Measurements from ENCODE around the gene MAMLD1.

MAMLD1 gene

DNA sequence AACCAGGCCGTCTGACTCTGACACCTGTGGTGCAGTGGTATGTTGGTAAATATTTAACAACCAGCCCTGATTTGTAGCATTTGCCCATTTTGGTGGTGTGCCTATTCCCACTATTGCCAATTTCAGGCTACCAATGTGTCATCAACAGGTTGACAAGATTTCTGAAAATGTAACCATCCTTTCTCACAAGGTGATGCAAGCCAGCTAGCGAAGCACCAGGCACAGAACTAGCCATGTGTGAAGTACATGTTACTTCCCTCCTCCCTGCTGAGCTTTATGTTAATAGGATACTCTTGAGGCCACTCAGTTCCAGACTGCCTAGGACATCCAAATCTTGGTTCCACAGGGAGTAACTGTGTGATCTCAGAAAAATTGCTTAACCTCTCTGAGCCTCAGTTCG lies 7.2 kb upstream of the MAMLD1 start:
- DNase-seq, result no peak

DNA sequence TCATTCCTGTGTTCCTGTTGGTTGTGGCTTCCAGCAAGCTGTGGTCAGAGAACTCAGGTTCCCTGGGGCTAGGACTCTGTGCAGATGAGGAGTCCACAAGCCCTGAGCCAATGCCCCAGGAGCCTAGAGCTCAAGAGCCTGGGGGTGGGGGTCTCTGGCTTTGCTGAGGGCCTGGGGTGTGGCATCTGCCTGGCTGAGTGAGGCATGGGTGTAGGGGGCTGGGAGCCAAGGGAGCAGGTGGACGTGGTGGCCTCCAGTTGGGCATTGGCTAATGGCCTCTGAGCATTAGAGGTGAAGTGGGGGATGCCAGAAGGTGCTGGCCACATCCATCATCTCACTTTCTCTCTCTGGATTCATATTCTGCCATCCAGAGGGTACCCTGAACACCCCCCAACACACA lies 5.3 kb upstream of the MAMLD1 start:
- DNase-seq, result no peak

DNA sequence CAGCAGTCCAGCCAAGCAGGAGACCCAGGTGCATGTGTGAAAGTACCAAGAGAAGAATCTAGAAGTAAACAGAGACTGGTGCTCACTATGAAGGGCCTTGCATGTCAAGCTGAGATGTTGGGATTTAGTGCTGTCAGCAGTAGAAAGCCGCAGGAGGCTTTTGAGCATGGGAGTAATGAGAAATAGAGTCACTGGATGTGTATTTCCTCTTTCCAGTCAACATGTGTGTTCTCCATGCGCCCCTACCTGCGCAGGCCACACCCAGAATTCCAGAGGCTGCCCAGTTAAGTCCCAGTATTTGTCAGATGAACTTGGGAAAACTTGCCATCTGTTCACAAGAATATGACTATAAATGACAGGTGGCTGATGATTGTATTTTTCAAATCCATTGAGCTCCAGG lies 4.5 kb upstream of the MAMLD1 start:
- no peak for DNase-seq

DNA sequence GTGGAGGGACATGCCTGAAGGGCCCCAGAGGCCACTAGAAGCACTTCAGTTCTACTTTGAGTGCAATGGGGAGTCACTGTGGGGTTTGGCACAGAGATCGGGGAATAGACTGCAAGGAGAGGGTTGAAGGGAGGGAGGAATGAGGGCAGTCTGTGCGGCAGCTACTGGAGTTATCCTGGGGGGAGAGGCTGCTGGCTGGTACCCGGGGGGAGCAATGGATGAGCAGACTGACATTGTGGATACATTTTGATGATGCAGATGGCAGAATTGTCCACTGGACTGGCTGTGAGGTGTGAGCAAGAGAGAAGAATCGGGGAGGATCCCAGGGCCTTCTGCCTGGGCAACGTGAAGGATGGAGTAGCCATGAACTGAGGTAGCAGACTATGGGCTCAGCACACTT lies 2.8 kb upstream of the MAMLD1 start:
- DNase-seq, result no peak

DNA sequence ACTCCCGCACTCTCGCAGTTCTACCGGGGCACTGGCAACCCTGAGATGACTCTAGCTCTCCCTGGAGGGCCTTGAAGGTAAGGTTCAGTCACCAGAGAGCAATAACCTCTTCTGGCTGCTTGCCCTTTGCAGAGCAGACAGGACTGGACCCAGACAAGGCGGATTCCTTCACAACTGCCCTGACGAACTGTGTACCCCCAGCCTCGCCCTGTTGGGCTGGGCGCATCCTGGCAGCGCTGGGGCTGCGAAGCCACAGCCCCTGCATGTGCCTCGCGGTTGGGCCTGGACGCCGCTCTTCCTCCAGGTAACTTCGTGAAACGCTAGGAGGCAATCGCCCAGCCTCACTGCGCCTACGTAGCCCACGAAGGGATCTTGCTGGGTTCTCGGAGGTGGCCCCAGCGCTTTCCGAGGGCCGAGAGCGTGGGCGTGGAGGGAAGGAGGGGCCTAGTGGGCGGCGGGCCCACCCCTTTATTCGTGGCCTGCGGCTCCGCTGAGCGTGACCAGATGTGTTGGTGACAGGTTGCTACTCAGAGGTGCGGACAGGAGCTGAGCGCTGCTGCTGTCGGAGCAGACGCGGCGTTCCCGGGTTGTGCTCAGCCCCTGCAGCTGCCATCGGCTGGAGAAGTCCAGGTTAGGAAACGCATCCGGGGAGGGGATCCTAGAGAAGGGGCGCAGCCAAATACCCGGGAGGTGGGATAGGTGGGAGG lies 1.9 kb upstream of the MAMLD1 start:
- no peak for DNase-seq

DNA sequence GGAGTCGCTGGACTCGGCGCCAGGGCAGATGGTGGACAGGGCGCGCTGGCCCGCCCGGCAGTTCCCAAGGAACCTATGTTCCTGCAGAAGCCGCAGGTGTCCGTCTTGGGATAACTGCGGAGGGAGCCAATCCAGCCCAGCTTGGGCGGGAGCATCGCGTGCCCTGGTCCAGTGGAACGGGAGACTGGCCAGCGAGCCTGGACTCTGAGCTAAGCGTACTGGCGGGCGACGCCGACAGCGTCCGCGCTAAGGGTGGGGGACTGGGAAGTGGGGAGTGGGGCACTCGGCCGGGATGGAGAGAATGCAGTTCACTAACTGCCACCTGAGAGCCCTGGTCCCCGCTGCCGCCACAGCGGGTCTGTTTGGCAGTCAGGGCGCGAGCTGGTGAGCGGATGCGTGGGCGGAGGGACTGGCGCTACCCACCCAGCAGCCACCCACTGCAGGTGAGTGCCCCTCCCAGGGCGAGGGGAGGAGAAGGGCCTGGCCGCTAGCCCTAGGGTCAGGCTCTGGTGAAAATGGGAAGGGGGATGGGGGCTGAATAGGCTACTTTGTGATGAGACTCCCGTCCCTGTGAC lies 1.3 kb upstream of the MAMLD1 start:
- no peak for DNase-seq

DNA sequence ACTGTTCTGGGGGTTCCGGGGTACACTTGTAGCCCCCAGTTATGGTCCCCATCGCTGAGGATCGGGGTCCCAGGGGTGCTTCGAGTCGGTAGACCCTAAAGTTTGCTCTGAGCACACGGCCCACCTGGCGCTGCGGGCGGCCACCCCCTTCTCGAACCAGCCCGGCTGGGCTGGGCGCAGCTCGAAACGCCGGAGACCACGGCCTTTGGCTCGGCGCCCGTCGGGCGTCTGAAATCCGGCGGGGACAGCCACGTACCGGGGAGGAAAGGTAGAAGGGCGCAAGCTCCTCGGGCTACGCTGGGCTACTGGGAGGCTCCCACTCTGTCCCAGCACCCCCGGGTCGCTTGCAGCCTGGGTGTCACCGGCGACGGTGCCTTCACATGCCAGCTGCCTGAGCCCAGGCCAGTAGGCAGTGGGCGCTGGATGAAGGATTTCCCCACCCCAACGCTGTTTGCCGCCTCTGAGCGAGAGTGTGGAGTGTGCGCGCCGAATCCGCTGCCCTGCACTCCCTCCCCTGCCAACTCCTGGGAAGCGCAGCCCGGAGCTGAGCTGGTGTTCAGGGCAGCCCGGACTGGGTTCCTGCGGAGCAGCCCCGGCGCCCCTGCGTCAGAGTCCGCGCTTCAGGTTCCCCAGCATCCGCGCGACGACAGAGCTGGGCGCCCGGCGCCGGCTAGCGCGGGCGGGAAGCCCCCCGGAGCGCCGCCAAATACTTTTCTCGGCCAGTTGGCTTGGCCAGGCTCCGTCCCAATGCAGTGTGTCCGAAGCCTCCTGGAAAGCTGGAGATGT lies 637 bp downstream of the MAMLD1 start:
- DNase-seq, result no peak

DNA sequence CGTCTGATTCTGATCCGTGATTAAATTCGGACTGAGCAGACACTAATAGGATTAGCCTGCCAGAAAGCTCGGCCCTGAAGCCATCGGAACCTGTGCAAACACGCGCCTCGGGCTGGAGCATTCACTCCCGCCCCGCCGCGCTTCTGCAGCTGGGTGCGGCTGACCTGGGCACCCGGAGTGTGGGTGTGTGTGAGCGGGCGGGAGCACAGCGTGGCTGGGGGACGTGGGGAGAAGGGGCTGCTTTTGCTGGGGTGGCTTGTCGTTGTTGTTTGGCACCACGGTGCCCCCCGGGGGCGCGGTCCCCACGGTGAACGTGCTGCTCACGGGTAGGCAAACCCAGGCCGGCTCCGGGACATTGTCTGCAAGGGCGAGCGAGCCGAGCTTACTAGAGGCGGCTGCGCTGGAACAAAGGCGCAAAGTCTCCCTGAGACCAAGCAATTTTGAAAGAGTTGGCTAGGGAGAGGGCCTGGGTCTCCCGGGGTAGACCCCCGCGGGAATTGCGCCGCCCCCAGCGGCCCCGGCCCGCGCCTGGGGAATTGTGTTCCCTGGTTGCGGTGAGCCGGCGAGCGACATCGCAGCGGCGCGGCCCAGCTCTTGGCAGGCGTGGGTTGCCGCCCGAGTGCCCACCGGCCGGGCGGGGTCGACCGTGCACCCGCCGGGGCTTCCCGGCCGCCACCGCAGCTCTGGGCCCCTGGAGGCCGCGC lies 1.4 kb downstream of the MAMLD1 start:
- no peak for DNase-seq

DNA sequence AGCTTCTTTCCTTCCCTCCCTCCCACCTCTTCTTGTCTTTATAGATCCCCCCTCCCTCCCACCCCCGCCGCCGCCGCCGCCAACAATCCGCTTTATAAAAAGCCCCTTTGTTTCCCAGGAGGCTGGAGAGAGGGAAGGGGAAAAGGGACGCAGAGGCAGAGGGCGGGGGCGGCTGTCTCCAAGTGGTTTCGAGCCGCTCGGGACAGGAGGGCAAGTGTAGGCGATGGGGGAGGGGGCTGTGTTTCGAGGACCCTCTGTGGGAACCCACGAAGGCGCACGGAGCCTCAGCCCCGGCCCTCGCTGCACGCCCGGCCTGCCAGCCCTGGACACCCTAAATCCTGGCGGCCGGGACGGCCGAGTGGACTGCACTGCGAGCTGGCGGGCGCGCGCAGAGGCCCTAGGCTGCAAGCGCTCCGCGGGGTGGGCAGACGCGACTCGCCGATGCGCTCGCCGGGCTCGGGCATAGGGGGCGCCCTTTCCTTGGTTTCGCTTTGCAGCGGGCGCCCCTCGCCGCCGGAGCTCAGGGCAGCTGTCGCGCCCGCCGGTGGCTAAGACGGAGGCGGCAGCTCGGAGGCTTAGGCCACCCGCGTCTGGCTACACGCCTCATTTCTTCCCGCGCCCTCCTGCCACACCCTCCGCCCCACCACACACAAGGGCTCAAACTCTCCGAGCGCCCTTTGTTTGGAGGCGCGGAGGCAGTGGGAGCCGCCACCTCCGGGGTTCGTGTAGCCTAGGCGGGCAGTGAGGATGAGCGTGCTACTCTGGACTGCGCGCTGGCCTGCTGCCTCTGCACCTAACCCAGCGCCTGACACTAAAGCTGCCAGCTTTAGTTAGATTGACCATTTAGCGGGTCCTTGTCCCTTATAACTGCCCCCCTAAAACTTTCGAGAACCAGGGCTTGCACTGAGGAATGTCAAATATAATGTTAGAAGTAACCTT lies 2.2 kb downstream of the MAMLD1 start:
- DNase-seq, result peak; percentile 20

DNA sequence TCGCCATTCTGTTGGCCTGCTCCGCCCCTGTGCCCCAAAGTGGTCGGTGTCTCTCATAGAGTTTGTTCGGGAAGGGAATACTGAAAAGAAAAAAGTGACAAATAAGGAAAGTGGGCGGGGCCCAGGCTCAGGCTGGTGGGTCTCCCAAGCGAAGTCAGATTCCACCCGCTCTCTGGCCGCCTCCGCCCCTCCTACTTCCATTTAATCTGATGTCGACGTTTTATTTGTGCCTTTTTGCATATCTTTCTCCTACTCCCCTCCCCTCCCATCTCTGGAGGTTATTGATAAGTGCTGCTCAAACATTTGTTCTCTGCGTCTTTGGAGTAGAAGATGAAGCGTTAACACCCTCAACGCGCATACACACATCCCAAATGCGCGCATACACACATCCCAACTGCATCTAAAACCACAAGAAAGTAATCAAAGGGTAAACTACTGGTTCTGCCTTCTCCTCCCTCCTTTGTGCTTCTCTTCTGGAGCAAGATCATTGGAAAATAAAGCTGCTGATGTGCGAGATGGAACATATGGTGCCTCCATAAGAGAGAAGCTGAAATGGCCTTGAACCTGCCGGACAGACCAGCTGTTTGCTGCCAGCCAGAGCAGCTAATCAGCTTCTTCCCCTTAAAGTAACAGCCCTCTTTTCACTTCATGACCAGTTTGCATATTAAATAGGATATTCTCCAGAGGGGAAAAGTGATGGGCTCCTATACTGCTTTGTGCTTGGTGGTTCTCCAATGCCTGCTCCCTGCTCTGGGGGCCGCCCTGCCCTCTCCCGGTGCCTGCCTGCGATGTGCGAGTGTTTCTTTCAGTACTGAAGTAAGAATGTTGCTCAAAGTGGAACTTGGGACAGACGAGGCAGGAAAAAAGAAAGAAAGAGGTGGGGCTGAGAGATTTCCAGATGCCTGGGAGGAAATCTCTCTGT lies 3.1 kb downstream of the MAMLD1 start:
- DNase-seq, result peak; percentile 93

DNA sequence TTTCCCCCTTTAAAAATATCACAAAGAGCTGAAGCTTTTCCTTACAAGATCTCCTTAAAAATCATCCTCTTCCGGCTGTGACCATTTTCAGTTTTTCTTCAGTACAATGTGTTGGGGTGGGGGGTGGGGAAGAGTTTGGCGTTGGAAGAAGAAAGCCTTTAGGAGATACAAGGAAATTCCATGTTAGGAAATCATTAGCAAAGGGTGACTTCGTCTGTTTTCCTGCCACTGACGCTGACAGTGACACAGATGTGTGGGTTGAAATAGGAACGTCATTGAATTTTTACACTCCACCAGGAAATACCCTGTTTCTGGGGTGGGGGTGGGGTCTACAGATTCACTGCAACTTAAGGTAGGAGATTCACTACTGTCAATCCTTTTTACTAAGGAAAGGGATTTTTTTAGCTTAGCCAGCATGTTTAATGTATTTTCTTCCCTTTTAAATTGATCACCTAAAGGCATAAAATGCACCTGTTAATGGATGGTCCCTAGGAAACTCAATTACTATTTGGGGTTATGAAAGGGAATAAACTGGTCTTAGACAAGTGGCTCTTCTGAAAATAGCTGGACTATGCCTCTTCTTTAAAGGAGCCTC lies 3.9 kb downstream of the MAMLD1 start:
- no peak for DNase-seq

DNA sequence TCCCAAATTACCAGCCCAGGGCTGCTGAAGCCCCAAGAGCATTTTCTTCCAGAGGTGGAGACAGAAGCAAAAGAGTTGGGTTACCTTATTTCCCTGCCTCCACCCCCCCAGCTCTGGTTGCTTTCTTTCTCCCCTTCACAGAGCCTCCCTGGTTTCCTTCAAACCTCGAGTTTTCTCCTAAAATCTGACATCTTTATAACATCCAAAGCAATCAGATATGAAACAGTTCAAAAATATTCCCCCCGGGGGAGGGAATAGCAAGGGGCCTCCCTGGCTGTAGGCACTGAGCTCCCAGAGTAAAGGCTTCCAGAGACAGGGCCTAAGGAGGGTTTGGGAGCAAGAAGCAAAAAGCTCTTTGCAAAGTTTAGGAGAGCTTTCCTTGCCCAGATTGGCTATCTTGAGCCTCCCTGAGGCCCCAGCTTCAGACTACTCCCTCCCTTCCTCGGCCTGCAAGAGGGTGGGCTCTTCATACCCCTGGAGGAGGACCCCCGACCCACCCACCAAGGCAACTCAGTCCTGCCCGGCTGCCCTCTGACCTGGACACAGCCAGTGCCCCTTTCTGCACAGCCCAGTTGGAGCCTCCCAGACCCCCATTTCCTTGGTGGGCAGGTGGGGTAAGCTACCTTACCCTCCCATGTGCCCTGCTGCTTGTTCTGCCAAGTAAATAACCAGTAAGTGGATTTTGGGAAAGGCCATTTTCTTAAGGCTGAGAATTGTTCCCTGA lies 7.6 kb downstream of the MAMLD1 start:
- DNase-seq, result no peak

DNA sequence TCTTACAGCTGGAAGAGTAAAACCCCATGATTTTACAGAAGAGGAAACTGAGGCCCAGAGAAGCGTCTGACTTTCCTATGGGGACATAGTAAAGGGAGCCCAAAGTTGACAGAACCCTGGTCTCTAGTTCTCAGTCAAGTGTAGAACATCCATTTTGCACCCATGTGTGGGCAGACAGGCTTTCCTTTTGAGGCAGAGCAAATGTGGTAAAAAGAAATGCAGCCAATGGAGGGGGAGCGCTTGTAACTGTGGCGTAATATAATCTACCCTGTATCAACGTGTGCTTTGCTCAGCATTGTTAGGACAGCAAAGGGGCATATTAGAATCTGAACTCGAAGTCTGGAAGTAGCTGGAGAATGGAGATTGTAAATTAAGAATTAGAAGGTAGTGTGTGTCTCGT lies 8.8 kb downstream of the MAMLD1 start:
- DNase-seq, result no peak

DNA sequence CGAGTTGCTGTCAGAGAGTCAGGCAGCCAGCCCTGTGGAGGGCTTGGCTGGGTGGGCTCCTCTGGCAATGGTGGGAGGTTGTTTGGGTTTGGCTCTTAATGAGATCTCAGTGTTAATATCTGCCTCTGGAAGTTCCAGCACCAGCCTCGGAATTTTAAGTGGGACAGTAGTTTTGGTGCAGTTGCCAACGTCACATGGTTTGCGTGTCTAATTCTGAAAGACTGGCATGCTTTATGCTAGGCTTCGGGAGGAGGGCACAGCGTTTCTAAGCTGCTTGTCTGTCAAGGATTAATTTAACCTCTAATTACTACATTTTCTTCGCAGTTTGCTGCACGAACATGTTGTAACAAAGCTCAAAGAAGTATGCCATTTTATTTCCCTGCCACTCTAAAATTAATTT lies 9.2 kb downstream of the MAMLD1 start:
- no peak for DNase-seq

DNA sequence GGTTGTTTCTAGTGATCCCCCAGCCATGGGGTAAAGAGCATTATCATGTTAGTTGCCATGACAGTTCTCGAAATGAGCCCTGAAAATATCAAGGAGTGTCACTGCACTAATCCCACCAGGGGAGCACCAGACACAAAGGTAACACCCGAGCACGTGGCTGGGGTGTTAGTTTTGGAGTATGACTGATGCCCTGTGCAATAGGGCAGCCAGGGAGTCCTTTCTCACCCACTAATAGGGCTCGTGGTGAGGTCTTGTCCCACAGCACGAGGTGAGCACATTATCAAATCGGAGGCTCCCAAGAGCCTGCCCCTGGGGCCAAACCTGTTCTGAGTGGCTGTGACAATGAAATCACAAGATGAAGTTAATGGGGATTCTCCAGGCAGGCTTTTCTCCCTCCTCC lies 9.6 kb downstream of the MAMLD1 start:
- DNase-seq, result no peak

DNA sequence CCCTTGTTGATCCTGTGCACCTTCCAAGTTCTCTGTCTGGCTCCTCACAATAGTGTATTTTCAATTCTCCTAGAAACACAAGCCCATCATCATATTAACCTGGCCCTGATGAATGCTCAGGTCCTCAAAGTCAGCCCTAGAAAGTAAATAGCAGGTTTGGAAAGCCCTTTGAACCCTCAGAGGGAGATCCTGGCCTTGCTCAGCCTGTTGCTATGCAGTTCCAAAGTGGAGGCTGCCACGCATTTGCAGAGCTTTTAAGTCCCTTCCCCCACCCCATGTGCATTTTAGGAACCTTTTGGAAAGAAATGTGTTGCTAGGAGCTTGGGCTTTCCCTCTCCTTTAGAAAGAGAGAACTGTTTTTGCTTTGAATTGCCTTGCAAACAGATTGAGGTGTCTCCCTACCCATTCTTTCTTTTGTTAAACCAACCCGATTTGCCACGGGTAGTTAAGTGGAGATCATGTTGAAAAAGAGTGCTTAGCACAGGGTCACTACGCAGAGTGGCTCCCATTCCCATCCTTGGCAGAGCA lies 12.2 kb downstream of the MAMLD1 start:
- no peak for DNase-seq

DNA sequence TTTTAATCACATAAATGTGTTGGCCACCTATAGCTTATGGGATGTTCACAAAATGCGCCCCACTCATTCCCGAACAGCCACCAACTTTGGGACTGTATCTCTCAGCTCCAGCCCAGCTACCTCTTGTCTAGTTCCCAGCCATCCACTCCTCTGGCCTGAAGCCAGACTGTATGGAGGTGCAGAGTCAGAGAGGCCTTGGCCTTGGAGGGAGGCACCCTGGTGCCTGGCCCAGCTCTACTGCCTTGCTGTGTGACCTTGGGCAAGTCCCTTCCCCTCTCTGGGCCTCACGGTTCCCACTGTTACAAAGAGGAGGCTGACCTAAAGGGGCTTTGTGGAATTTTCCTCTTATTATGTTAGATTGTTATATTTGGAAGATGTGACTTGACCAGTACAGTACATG lies 13.9 kb downstream of the MAMLD1 start:
- no peak for DNase-seq

DNA sequence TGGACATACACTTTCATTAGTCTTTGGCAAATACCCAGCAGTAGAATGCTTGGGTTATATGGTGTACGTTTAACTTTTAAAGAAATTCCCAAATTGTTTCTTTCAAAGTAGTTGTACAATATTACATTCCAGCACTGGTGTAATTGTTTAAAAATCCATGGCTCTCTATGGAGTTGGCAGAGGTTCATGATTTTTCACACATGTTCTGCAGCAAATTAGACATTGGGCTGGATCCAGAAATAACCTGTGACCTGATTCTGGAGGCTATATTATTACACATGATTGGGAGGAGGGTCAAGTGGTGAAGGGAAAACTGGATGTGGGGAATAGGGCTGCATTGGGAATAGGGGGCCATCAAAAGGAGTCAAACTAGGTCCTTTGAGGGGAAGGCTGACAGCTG lies 41.9 kb downstream of the MAMLD1 start:
- DNase-seq, result no peak

DNA sequence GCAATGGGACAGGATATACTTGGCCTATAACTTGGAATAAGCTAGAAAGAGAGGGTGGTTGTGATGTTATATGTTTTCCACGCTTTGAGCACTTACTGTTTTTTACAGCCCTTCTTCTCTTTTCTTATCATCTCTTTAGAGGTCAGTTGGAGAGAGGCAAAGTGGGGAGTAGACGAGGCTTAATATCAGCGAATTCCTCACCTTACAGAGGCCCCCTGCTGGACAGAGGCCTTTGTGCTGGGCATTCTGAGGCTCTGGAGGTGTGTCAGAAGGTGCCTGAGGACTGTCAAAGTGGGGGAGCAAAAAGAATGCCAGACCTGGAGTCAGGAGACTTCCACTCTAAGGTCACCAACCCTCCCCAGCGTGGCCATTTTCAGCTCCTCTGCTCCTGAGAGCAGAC lies 42.5 kb downstream of the MAMLD1 start:
- DNase-seq, result no peak

DNA sequence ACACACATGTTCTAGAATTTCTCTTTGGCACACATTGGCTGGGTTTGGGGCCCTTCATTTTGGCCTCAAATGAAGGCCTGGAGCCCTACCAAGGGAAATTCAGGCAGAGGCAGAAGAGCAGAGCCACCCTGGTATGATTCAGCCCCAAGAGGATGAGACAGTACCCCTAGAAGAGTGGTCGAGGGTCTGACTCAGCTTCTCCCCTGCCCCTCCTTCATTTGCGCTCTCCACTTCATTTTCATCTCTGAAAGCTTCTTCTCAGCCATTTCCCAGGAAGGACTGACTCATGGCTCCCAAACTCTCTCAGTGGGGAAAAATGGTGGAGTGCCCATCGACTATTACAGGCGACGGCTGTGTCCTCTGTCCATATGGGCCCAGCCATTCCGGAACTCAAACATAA lies 43.5 kb downstream of the MAMLD1 start:
- no peak for DNase-seq

All from NCI-H524 treated with DMSO at 0.1 percent for 48 hours (cell line).